ENCODE data around the gene RGPD3. TPM values are rescaled to one million over a fixed set of nuclear protein-coding genes. Genes with fewer than 3 reads are reported as not detected.

The RGPD3 gene
- total and polyA plus RNA-seq, 7 donors = 0.10 to 2.2 (median 0.82) TPM; not detected in 2

- no peak for DNase-seq
- 96% methylated on average over 12 of the region's 12 CpGs for WGBS, 2 donors
- Histone ChIP-seq H3K27me3 (no peaks in the 10 kb centered on the region), H3K9me3 (no peaks in the 10 kb centered on the region), H3K4me3 (no peak overlapping the region), H3K27ac (no peak overlapping the region), H3K36me3 (no peaks in the 10 kb centered on the region), H3K4me1 (no peaks in the 10 kb centered on the region)
- intact Hi-C loops (cut with DNase I) = no loop called here
- TF ChIP-seq POLR2A (IDR thresholded peaks at IDR 0.05) (no peak), CTCF (IDR thresholded peaks at IDR 0.05) (no peak), EP300 (IDR thresholded peaks at IDR 0.05) (no peak), POLR2AphosphoS5 (IDR thresholded peaks at IDR 0.05) (no peak)
These were observed 123.9 kb downstream of the RGPD3 start for GRCh38 chr2:106344302-106344701.

DNA sequence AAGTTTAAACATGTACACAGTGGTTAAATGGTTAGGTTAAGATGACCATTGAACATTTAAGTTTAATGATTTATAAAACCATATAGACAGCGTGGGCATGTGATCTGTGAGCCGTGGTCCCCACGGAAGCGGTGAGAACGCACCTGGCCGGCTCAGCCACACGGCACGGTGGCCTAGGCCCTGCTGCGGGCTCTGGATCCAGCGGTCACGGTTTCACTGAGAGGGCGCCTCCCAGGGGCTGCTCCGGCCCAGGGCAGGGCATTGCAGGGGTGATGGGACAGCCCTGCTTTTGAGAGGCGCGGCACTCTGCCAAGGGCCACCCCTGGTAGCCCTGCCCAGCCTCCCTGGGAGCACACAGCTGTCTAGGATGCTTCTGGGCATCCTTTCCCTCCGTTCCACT, 124.9 kb downstream of the RGPD3 start:
- Histone ChIP-seq H3K4me1 (no peaks in the 10 kb centered on the region), H3K27me3 (no peaks in the 10 kb centered on the region), H3K27ac (no peak overlapping the region), H3K4me3 (no peak overlapping the region), H3K9me3 (no peaks in the 10 kb centered on the region), H3K36me3 (no peaks in the 10 kb centered on the region)
- TF ChIP-seq POLR2AphosphoS5 (IDR thresholded peaks at IDR 0.05) (no peak), POLR2A (IDR thresholded peaks at IDR 0.05) (no peak), EP300 (IDR thresholded peaks at IDR 0.05) (no peak), CTCF (IDR thresholded peaks at IDR 0.05) (no peak)
- intact Hi-C loops (cut with DNase I) = no loop called here
- WGBS, 2 donors = 17 to 78% methylated on average over 16 of the region's 16 CpGs
- no peak for DNase-seq

GRCh38 chr2:106342831-106343251, 125.4 kb downstream of the RGPD3 start:
- no peaks in the 10 kb centered on the region for H3K9me3 ChIP-seq
- H3K27ac ChIP-seq = no peak overlapping the region
- TF ChIP-seq POLR2A (IDR thresholded peaks at IDR 0.05) = no peak
- TF ChIP-seq CTCF (IDR thresholded peaks at IDR 0.05) = no peak
- TF ChIP-seq EP300 (IDR thresholded peaks at IDR 0.05) = no peak
- H3K36me3 ChIP-seq = no peaks in the 10 kb centered on the region
- H3K27me3 ChIP-seq = no peaks in the 10 kb centered on the region
- WGBS, 2 donors = 18 to 75% methylated on average over 25 of the region's 25 CpGs
- intact Hi-C loops (cut with DNase I) = no loop called here
- H3K4me3 ChIP-seq = no peak overlapping the region
- no peaks in the 10 kb centered on the region for H3K4me1 ChIP-seq
- DNase-seq = no peak

DNA sequence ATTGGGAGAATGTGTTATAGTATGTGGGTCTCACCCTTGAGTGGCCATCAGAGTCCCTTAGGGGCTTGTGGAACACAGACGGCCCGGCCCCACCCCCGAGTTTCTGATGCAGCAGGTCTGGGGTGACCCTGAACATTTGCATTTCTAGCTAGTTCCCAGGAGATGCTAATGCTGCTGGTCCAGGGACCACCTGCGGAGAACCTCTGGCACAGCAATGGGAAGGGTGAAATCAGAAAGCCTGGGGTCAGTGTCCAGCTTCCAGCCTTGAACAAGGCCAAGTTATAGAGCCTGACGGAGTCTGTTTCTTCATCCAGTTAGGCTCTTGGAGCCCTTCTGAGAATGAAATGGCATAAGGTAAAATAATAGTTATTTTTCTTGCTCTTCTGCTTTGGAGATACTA, 126.5 kb downstream of the RGPD3 start:
- Histone ChIP-seq H3K4me3 (no peak overlapping the region), H3K36me3 (no peaks in the 10 kb centered on the region), H3K27ac (no peak overlapping the region), H3K27me3 (no peaks in the 10 kb centered on the region), H3K4me1 (no peaks in the 10 kb centered on the region), H3K9me3 (no peaks in the 10 kb centered on the region)
- WGBS, 2 donors = 91 to 94% methylated on average over 5 of the region's 5 CpGs
- TF ChIP-seq EP300 (IDR thresholded peaks at IDR 0.05) (no peak), POLR2A (IDR thresholded peaks at IDR 0.05) (no peak), CTCF (IDR thresholded peaks at IDR 0.05) (no peak), POLR2AphosphoS5 (IDR thresholded peaks at IDR 0.05) (no peak)
- no peak for DNase-seq
- intact Hi-C loops (cut with DNase I) = no loop called here

Other genes starting within 250 kb of the RGPD3 start
- gene CD8B2, start 19.0 kb upstream of the RGPD3 start, total RNA-seq = not detected
- 1 to 10 TPM in 1 of 3 donors, under 1 TPM in 1, not detected in 1; under 0.01 to 1.5 TPM for gene CD8B2, start 19.0 kb upstream of the RGPD3 start, polyA plus RNA-seq